GM19467 (cell line): ENCODE measurements around the gene CCDC175.
A peak's percentile ranks its signal among the peaks of the same experiment; 100 is the strongest.

Source experiments
- ATAC-seq: cut with Tn5 transposase; IDR thresholded peaks from one replicate; pipeline ENCODE4 v1.9.1; 2021; ENCODE audit warnings: mild to moderate bottlenecking, moderate library complexity; ENCODE audit not compliant: unreplicated experiment

Gene CCDC175

GRCh38 chr14:59576332-59577294, at the start of gene CCDC175:
Gene CCDC175 (minus strand): TSS chr14:59576812. CDS start chr14:59576775, 37 bp downstream.
- peak; percentile 97 for ATAC-seq

GRCh38 chr14:59622631-59623030, 46.0 kb upstream of the CCDC175 start:
- ATAC-seq, result no peak

- no peak for ATAC-seq
These were observed 42.4 kb upstream of the CCDC175 start for GRCh38 chr14:59619061-59619460.

- ATAC-seq, result no peak
These were observed 24.4 kb upstream of the CCDC175 start for GRCh38 chr14:59601056-59601455.

- ATAC-seq, result no peak
These were observed 23.8 kb upstream of the CCDC175 start for GRCh38 chr14:59600211-59600945.

- ATAC-seq, result no peak
These were observed 18.5 kb upstream of the CCDC175 start for GRCh38 chr14:59595071-59595470.

GRCh38 chr14:59591641-59592370, 15.2 kb upstream of the CCDC175 start:
- ATAC-seq, result no peak

- no peak for ATAC-seq
These were observed 11.5 kb upstream of the CCDC175 start for GRCh38 chr14:59588101-59588500.

GRCh38 chr14:59585891-59586554, 9.4 kb upstream of the CCDC175 start:
- ATAC-seq, result no peak

GRCh38 chr14:59583755-59584154, 7.1 kb upstream of the CCDC175 start:
- no peak for ATAC-seq

GRCh38 chr14:59582845-59583509, 6.4 kb upstream of the CCDC175 start:
- ATAC-seq, result no peak

GRCh38 chr14:59582161-59582560, 5.5 kb upstream of the CCDC175 start:
- no peak for ATAC-seq

- no peak for ATAC-seq
These were observed 4.3 kb upstream of the CCDC175 start for GRCh38 chr14:59580911-59581310.

GRCh38 chr14:59570122-59570521, 6.5 kb downstream of the CCDC175 start:
- ATAC-seq, result no peak

GRCh38 chr14:59566725-59567124, 9.9 kb downstream of the CCDC175 start:
- ATAC-seq, result no peak

- no peak for ATAC-seq
These were observed 10.3 kb downstream of the CCDC175 start for GRCh38 chr14:59566296-59566695.

- ATAC-seq, result no peak
These were observed 11.5 kb downstream of the CCDC175 start for GRCh38 chr14:59565087-59565486.

GRCh38 chr14:59564366-59564765, 12.2 kb downstream of the CCDC175 start:
- ATAC-seq, result no peak

GRCh38 chr14:59547310-59547709, 29.3 kb downstream of the CCDC175 start:
- no peak for ATAC-seq

GRCh38 chr14:59543873-59544272, 32.7 kb downstream of the CCDC175 start:
- no peak for ATAC-seq
